ENCODE data around the gene CCDC40.
A peak's percentile ranks its signal among the peaks of the same experiment; 100 is the strongest.

The CCDC40 gene

GRCh38 chr17:79997011-79997660 lies 39.3 kb upstream of the CCDC40 start:
- H3K4me3 ChIP-seq (ENCODE audit: low read depth, low read length) = no peak overlapping the region

- no peak overlapping the region for H3K4me3 ChIP-seq (ENCODE audit: low read depth, low read length)
Observed at GRCh38 chr17:80000136-80000535, 36.3 kb upstream of the CCDC40 start.

GRCh38 chr17:80000981-80001775 lies 35.3 kb upstream of the CCDC40 start:
- no peak overlapping the region for H3K4me3 ChIP-seq (ENCODE audit: low read depth, low read length)

GRCh38 chr17:80002070-80002641 lies 34.3 kb upstream of the CCDC40 start:
- no peak overlapping the region for H3K4me3 ChIP-seq (ENCODE audit: low read depth, low read length)

GRCh38 chr17:80002690-80003490 lies 33.6 kb upstream of the CCDC40 start:
- H3K4me3 ChIP-seq (ENCODE audit: low read depth, low read length) = no peak overlapping the region

GRCh38 chr17:80003969-80004368 lies 32.5 kb upstream of the CCDC40 start:
- no peak overlapping the region for H3K4me3 ChIP-seq (ENCODE audit: low read depth, low read length)

- H3K4me3 ChIP-seq (ENCODE audit: low read depth, low read length) = peak overlapping the region; percentile 24
Observed at GRCh38 chr17:80005360-80006338, 30.8 kb upstream of the CCDC40 start.

GRCh38 chr17:80006339-80006720 lies 30.1 kb upstream of the CCDC40 start:
- H3K4me3 ChIP-seq (ENCODE audit: low read depth, low read length) = no peak overlapping the region

- H3K4me3 ChIP-seq (ENCODE audit: low read depth, low read length) = no peak overlapping the region
Observed at GRCh38 chr17:80006811-80007752, 29.4 kb upstream of the CCDC40 start.

GRCh38 chr17:80007939-80008338 lies 28.5 kb upstream of the CCDC40 start:
- H3K4me3 ChIP-seq (ENCODE audit: low read depth, low read length) = no peak overlapping the region

GRCh38 chr17:80008383-80008840 lies 28.0 kb upstream of the CCDC40 start:
- no peak overlapping the region for H3K4me3 ChIP-seq (ENCODE audit: low read depth, low read length)

- H3K4me3 ChIP-seq (ENCODE audit: low read depth, low read length) = no peak overlapping the region
Observed at GRCh38 chr17:80008848-80009247, 27.6 kb upstream of the CCDC40 start.

GRCh38 chr17:80009391-80010282 lies 26.8 kb upstream of the CCDC40 start:
- no peak overlapping the region for H3K4me3 ChIP-seq (ENCODE audit: low read depth, low read length)

GRCh38 chr17:80010283-80010858 lies 26.1 kb upstream of the CCDC40 start:
- H3K4me3 ChIP-seq (ENCODE audit: low read depth, low read length) = no peak overlapping the region

- H3K4me3 ChIP-seq (ENCODE audit: low read depth, low read length) = no peak overlapping the region
Observed at GRCh38 chr17:80011989-80012555, 24.4 kb upstream of the CCDC40 start.

- no peak overlapping the region for H3K4me3 ChIP-seq (ENCODE audit: low read depth, low read length)
Observed at GRCh38 chr17:80012765-80013741, 23.4 kb upstream of the CCDC40 start.

All from iPS-11a (cell line).